PC-9 (cell line): ENCODE results near the gene EYS. TPM values are rescaled to one million over a fixed set of nuclear protein-coding genes. Genes with fewer than 3 reads are reported as not detected.

Source experiments
- BruUV-seq: library from RNA; stranded (reverse); fragments of 400-500 nt; replicated peaks from 2 replicates; lab custom pipeline; 2021; lab: Mats Ljungman, UMichigan
- CTCF ChIA-PET: fragments of 300-600 bp; sonication (Branson Sonifier 250); formaldehyde crosslinking; loops from one replicate; lab custom pipeline; 2022; ENCODE audit warnings: antibody characterized with exemption; lab: Charles Lee
- POLR2A ChIA-PET: fragments of 300-600 bp; sonication (Branson Sonifier 250); formaldehyde crosslinking; loops from one replicate; lab custom pipeline; 2022; ENCODE audit warnings: antibody characterized with exemption; ENCODE audit not compliant: unreplicated experiment; lab: Charles Lee
- DNase-seq, 2 experiments: peaks; one replicate each; pipeline versions ENCODE4 v3.0.0 to v3.0.0-alpha.2; 2015 to 2022; ENCODE audit warnings: mixed read lengths in 1 of 2
- H2AFZ ChIP-seq: fragments of 200-600 bp; sonication (generic); 2 replicates; pipeline ENCODE4 v1.8.1; 2017; ENCODE audit warnings: antibody characterized with exemption
- H3F3A ChIP-seq: fragments of 200-600 bp; sonication (generic); 2 replicates; pipeline ENCODE4 v1.8.1; 2017; ENCODE audit warnings: antibody characterized with exemption, mild to moderate bottlenecking, low read depth; ENCODE audit not compliant: insufficient read depth
- H3K27ac ChIP-seq: fragments of 200-600 bp; sonication (generic); 2 replicates; pipeline ENCODE4 v1.6.1; 2016; ENCODE audit warnings: mixed run types
- H3K27me3 ChIP-seq: fragments of 200-600 bp; sonication (generic); 2 replicates; pipeline ENCODE4 v1.6.1; 2016; ENCODE audit warnings: low read depth, mixed run types; ENCODE audit not compliant: insufficient read depth
- H3K36me3 ChIP-seq: fragments of 200-600 bp; sonication (generic); 2 replicates; pipeline ENCODE4 v1.6.1; 2016; ENCODE audit warnings: low read depth, mixed run types
- H3K4me1 ChIP-seq: fragments of 200-600 bp; sonication (generic); replicated peaks from 2 replicates; pipeline ENCODE4 v1.6.1; 2016; ENCODE audit warnings: mixed run types; ENCODE audit not compliant: insufficient read depth
- H3K4me2 ChIP-seq: fragments of 200-600 bp; sonication (generic); 2 replicates; pipeline ENCODE4 v1.6.1; 2017; ENCODE audit warnings: mixed run types
- H3K4me3 ChIP-seq: fragments of 200-600 bp; sonication (generic); 2 replicates; pipeline ENCODE4 v1.6.1; 2016; ENCODE audit warnings: mixed run types
- H3K79me2 ChIP-seq: fragments of 200-600 bp; sonication (generic); 2 replicates; pipeline ENCODE4 v1.6.1; 2017; ENCODE audit warnings: low read depth, mixed run types
- H3K9me2 ChIP-seq: fragments of 200-600 bp; sonication (generic); 2 replicates; pipeline ENCODE4 v1.8.1; 2017; ENCODE audit warnings: mild to moderate bottlenecking; ENCODE audit not compliant: insufficient read depth
- H3K9me3 ChIP-seq: fragments of 200-600 bp; sonication (generic); 2 replicates; pipeline ENCODE4 v1.8.1; 2016; ENCODE audit warnings: low read depth; ENCODE audit not compliant: insufficient read depth
- H4K20me1 ChIP-seq: fragments of 200-600 bp; sonication (generic); 2 replicates; pipeline ENCODE4 v1.8.1; 2017; ENCODE audit not compliant: insufficient read depth
- EZH2 ChIP-seq: fragments of 200-600 bp; sonication (generic); IDR thresholded peaks from 2 replicates; pipeline ENCODE4 v1.8.0; 2017; ENCODE audit warnings: antibody characterized with exemption, low read depth
- intact Hi-C: fragments of 100-400 bp; cut with micrococcal nuclease; formaldehyde crosslinking; loops from one replicate; pipeline ENCODE4 v1.10.0; 2022; ENCODE audit not compliant: unreplicated experiment
- total RNA-seq: library from RNA; stranded (reverse); gene quantifications from 2 replicates; pipeline ENCODE4 v1.2.3, GENCODE V29; 2021
- TF ChIP-seq, protein P1 (sequence below): fragments of 200-600 bp; sonication (generic); conservative IDR thresholded peaks from 2 replicates; pipeline ENCODE4 v1.6.1; 2017; ENCODE audit warnings: mixed run types, antibody characterized with exemption, mild to moderate bottlenecking, moderate library complexity

The EYS gene
- total RNA-seq, 1 experiment from 2014 or later: not detected

DNA sequence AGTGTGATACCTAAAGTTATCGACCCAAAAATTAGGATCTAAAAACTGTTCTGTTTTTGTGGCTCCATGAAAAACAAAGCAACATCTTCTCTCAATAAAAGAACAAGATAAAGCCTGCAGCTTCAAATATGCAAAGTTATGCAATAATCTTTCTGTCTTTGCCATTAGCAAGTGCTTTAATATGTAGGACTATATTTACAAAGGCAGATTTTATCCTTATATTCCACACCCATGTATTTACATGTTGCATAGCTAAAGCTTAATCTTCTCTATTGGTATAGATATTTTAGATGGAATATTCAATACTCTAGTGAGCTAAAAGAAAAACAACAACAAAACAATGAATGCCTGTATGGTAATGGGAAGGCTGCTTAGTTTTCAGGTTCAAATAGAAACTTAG, 1443.2 kb downstream of the EYS start:
- POLR2A ChIA-PET: no interaction called here
- Histone ChIP-seq H3K27me3 (no peaks in the 10 kb centered on the region), H3F3A (no peaks in the 10 kb centered on the region), H2AFZ (no peak overlapping the region), H3K4me1 (no peaks in the 10 kb centered on the region), H3K27ac (no peak overlapping the region), H3K36me3 (no peaks in the 10 kb centered on the region), H4K20me1 (no peaks in the 10 kb centered on the region), H3K4me3 (no peak overlapping the region), H3K4me2 (no peak overlapping the region), H3K9me2 (no peaks in the 10 kb centered on the region), H3K79me2 (no peaks in the 10 kb centered on the region), H3K9me3 (no peaks in the 10 kb centered on the region)
- intact Hi-C loops: no loop called here
- TF ChIP-seq EZH2: no peak
- TF ChIP-seq, protein P1, sequence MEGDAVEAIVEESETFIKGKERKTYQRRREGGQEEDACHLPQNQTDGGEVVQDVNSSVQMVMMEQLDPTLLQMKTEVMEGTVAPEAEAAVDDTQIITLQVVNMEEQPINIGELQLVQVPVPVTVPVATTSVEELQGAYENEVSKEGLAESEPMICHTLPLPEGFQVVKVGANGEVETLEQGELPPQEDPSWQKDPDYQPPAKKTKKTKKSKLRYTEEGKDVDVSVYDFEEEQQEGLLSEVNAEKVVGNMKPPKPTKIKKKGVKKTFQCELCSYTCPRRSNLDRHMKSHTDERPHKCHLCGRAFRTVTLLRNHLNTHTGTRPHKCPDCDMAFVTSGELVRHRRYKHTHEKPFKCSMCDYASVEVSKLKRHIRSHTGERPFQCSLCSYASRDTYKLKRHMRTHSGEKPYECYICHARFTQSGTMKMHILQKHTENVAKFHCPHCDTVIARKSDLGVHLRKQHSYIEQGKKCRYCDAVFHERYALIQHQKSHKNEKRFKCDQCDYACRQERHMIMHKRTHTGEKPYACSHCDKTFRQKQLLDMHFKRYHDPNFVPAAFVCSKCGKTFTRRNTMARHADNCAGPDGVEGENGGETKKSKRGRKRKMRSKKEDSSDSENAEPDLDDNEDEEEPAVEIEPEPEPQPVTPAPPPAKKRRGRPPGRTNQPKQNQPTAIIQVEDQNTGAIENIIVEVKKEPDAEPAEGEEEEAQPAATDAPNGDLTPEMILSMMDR: no peak
- CTCF ChIA-PET: no interaction called here
- DNase-seq: no peak
- no TSS peak for BruUV-seq

DNA sequence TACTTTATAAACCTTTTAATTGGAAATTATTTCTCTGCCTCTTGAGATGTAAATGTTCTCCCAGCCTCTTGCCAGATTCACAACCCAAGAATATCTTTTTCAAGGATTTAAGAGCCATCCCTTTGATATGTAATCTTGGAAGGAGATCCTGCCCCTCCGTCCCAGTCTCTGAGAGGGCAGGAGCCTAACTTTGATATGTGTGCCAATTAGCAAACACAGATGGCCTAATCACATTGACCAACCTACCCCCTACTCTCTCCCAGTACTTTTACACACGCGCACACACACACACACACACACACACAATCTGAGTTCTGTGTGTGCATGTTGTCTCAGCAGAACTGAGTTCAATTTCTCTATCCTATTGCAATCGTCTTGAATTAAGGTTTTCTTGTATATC, 1447.7 kb downstream of the EYS start:
- Histone ChIP-seq H3F3A (no peaks in the 10 kb centered on the region), H4K20me1 (no peaks in the 10 kb centered on the region), H3K36me3 (no peaks in the 10 kb centered on the region), H3K4me3 (no peak overlapping the region), H3K9me3 (no peaks in the 10 kb centered on the region), H3K79me2 (no peaks in the 10 kb centered on the region), H3K27me3 (no peaks in the 10 kb centered on the region), H3K27ac (no peak overlapping the region), H2AFZ (no peak overlapping the region), H3K4me2 (no peak overlapping the region), H3K4me1 (no peaks in the 10 kb centered on the region), H3K9me2 (no peaks in the 10 kb centered on the region)
- ChIA-PET CTCF (no interaction called here), POLR2A (no interaction called here)
- no peak for DNase-seq
- no TSS peak for BruUV-seq
- intact Hi-C loops: no loop called here
- TF ChIP-seq EZH2: no peak
- TF ChIP-seq, protein P1: no peak

DNA sequence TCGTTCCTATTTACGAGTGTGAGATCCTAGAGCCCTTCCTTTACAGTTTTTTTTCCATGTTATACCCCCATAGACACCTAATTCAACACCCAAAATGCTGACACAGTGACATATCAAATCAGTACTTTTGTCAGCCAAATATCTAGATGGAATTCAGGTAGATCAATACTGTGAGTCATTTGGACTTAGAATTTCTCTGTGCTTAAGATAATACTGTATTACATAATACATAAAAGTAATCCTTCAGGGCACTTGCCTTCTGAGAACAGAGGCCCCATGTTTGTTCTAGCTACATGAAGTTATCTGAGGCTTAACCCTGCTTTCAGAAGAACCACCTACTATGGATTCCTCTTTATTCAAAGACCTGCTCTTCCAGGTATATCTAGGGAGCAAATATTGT, 1448.3 kb downstream of the EYS start:
- POLR2A ChIA-PET: no interaction called here
- CTCF ChIA-PET: no interaction called here
- no TSS peak for BruUV-seq
- Histone ChIP-seq H3K79me2 (no peaks in the 10 kb centered on the region), H3K27me3 (no peaks in the 10 kb centered on the region), H3K4me2 (no peak overlapping the region), H3K4me3 (no peak overlapping the region), H3F3A (no peaks in the 10 kb centered on the region), H4K20me1 (no peaks in the 10 kb centered on the region), H3K27ac (no peak overlapping the region), H3K4me1 (no peaks in the 10 kb centered on the region), H3K36me3 (no peaks in the 10 kb centered on the region), H3K9me2 (no peaks in the 10 kb centered on the region), H2AFZ (no peak overlapping the region), H3K9me3 (no peaks in the 10 kb centered on the region)
- TF ChIP-seq EZH2: no peak
- TF ChIP-seq, protein P1: no peak
- intact Hi-C loops: no loop called here
- DNase-seq: no peak
